Caki2 (cell line): ENCODE results near the gene LRRC39. TPM values are rescaled to one million over a fixed set of nuclear protein-coding genes. Genes with fewer than 3 reads are reported as not detected.
A peak's percentile ranks its signal among the peaks of the same experiment; 100 is the strongest.
"Not testable (repeated sequence)": the region's sequence is repeated elsewhere in the genome, so short reads cannot be mapped to it uniquely, and the experiment has no call there.

Source experiments
- DNase-seq: peaks from one replicate; pipeline ENCODE4 v3.0.0-alpha.2; 2015; ENCODE audit warnings: low read depth
- in situ Hi-C: cut with HindIII; loops from 2 replicates; pipeline ENCODE4 v1.10.0; 2016; ENCODE audit warnings: low sequenced_read_pairs, low pct_unique_long_range_greater_than_20kb, mixed read lengths
- total RNA-seq: library from RNA; depleted of rRNA; stranded (reverse); fragments of >200 nt; shearing (Covaris generic); gene quantifications from 2 replicates; pipeline ENCODE4 v1.2.3, GENCODE V29; 2014; ENCODE audit warnings: low replicate concordance; rRNA removed

LRRC39 gene
- 0.12 TPM in 1 of 2 replicates, not detected in the other for total RNA-seq

- no peak for DNase-seq
- in situ Hi-C loops = no loop called here
Observed at GRCh38 chr1:100178091-100178490, at the start of gene LRRC39. Gene LRRC39, minus strand, starts transcription at chr1:100178256. Its CDS starts 9,740 bp downstream, at chr1:100168516.

- in situ Hi-C loops = no loop called here
- no peak for DNase-seq
Observed at GRCh38 chr1:100222428-100222827, 44.4 kb upstream of the LRRC39 start.

- in situ Hi-C loops = no loop called here
- no peak for DNase-seq
Observed at GRCh38 chr1:100219883-100220282, 41.8 kb upstream of the LRRC39 start.

GRCh38 chr1:100219457-100219856, 41.4 kb upstream of the LRRC39 start:
- DNase-seq = no peak
- in situ Hi-C loops = no loop called here

DNA sequence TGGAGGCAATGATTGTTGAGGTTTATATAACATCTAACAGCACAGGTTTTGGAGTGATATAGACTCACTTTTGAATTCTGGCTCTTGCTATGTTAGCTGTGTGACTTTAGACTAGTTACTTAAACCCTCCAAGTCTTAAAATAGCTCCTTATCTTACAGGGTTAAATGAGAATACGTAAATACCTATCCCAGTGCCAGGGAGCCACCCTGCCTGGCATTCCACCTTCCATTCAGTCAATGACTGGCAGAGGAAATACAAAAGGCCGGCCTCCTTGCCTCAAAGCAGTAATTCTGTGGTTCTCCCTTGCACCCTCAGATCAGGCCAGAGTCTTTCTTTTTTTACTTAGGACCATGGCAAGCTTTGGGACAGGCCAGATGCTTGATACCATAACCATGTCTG, 39.8 kb upstream of the LRRC39 start:
- in situ Hi-C loops = no loop called here

GRCh38 chr1:100215101-100215500, 37.0 kb upstream of the LRRC39 start:
- in situ Hi-C loops = no loop called here
- DNase-seq = no peak

More for the DNA sequence above, 39.8 kb upstream of the LRRC39 start:
- DNase-seq = no peak

GRCh38 chr1:100213141-100213540, 35.1 kb upstream of the LRRC39 start:
- in situ Hi-C loops = no loop called here
- DNase-seq = no peak

DNA sequence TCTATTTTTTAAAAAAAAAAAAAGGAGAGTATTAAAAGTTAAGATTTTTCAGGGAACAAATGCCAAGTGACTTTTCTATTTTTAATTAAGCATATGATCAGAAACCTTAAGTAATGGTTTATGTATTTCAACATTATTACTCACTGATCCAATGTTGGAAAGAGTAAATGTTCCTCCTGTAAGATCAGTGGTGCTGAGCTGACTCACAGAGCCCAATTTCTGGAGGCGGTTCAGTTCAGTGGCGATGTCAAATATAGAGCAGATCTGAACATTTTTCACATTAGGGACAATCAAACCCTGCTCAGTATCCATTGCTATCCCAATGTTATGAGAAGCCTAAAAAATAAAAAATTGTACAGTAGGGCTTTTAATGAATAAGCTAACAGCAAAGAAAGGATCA, 28.2 kb upstream of the LRRC39 start:
- DNase-seq = no peak
- in situ Hi-C loops = no loop called here

DNA sequence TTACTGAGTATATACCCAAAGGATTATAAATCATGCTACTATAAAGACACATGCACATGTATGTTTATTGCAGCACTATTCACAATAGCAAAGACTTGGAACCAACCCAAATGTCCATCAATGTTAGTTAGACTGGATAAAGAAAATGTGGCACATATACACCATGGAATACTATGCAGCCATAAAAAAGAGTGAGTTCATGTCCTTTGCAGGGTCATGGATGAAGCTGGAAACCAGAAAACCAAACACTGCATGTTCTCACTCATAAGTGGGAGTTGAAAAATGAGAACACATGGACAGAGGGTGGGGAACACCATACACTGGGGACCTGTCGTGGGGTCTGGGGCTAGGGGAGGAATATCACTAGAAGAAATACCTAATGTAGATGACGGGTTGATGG, 27.5 kb upstream of the LRRC39 start:
- DNase-seq, in situ Hi-C loops: not testable (repeated sequence)

DNA sequence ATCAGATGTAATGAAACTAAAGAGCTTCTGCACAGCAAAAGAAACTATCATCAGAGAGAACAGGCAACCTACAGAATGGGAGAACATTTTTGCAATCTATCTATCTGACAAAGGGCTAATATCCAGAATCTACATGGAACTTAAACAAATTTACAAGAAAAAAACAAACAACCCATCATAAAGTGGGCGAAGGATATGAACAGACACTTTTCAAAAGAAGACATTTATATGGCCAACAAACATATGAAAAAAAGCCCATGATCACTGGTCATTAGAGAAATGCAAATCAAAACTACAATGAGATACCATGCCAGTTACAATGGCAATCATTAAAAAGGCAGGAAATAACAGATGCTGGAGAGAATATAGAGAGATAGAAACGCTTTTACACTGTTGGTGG, 27.0 kb upstream of the LRRC39 start:
- in situ Hi-C loops, DNase-seq: not testable (repeated sequence)

DNA sequence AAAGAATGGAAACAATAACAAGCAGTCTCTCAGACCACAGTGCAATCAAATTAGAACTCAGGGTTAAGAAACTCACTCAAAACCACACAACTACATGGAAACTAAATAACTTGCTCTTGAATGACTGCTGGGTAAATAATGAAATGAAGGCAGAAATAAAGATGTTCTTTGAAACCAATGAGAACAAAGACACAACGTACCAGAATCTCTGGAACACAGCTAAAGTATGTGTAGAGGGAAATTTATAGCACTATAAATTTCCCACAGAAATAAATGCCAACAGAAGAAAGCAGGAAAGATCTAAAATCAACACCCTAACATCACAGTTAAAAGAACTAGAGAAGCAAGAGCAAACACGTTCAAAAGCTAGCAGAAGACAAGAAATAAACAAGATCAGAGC, 24.6 kb upstream of the LRRC39 start:
- in situ Hi-C loops, DNase-seq: not testable (repeated sequence)

- in situ Hi-C loops, DNase-seq: not testable (repeated sequence)
Observed at GRCh38 chr1:100200060-100200459, 22.0 kb upstream of the LRRC39 start.

DNA sequence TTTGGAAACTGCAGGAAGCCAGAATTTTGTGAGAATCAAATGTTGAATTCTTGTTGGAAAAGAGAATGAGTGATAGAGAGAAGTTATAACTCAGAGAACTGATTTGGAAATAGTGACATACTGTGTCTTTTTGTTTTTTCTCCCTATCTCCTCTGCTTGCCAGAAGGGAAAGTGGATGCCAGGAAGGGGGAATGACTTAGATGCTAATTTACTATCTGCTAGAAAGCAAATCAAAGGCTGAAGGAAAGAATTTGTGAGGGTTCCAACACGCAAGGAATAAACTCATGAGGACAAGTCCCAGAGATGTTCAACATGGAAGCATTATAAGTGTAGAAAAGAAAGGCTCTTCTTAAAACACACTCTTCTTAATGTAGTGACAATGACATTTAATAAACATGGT, 20.5 kb upstream of the LRRC39 start:
- no peak for DNase-seq
- in situ Hi-C loops = no loop called here

- peak; percentile 86 for DNase-seq
- in situ Hi-C loops = no loop called here
Observed at GRCh38 chr1:100188617-100189016, 10.6 kb upstream of the LRRC39 start.

GRCh38 chr1:100187912-100188311, 9.9 kb upstream of the LRRC39 start:
- DNase-seq = peak; percentile 2
- in situ Hi-C loops = no loop called here

DNA sequence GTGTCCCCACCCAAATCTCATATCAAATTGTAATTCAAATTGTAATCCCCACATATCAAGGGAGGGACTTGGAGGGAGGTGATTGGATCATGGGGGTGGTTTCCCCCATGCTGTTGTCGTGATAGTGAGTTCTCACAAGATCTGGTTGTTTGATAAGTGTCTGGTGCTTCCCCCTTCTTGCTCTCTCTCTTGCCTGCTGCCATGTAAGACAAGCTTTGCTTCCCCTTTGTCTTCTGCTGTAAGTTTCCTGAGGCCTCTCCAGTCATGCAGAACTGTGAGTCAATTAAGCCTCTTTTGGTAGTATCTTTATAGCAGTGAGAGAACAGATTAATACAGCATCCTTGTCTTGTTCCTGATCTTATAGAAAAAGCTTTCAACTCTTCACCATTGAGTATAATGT, 6.5 kb upstream of the LRRC39 start:
- peak; percentile 28 for DNase-seq

DNA sequence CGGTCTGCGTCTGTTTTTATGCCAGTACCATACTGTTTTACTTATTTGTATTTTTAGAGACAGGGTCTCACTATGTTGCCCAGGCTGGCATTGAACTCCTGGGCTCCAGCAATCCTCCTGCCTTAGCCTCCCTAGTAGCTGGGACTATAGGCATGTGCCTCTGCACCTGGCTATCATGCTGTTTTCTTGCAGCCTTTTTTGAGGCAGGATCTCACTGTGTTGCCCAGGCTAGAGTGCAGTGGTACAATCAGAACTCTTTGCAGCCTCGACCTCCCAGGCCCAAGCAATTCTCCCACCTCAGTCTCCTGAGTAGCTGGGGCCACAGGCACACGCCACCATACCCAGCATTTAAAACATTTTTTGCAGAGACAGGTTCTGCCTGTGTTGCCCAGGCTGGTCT, 5.3 kb upstream of the LRRC39 start:
- in situ Hi-C loops = no loop called here
- DNase-seq = no peak

More for the DNA sequence above, 6.5 kb upstream of the LRRC39 start:
- in situ Hi-C loops = no loop called here

DNA sequence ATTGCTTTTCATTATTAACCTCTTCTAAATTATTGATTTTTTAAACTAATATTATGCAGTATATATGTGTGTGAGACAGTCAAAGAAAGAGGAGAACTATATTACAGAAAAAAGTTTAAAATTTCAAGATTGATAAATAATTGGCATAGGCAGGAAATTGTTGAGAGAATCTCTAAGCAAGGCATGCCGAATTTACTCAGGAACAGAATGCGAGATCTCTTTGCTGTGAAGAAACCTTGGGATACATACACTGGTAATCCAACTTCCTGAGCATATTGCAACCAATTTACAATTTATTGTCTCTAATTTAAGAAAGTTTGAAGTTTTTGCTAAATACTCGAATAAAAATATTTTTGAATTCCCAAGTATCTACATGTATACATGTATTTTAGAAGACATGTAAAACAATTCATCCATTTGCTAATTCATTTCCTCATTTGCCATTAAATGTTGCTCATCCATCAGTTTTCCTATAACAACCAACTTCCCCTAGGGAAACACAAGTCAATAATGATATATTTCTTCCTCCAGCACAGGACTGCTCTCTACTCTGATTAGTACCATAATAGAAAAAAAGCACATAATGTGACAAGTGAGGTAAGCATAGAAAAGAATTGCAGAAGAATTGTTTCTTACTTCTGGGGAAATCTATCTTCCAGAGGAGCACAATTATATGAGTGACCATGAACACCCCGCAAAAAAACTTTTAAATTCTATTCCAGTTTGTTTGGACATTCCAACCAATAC, 588 bp downstream of the LRRC39 start:
- DNase-seq = no peak
- in situ Hi-C loops = no loop called here

- DNase-seq = no peak
- in situ Hi-C loops = no loop called here
Observed at GRCh38 chr1:100168051-100168450, 10.0 kb downstream of the LRRC39 start.

- DNase-seq = no peak
- in situ Hi-C loops = no loop called here
Observed at GRCh38 chr1:100164702-100165101, 13.4 kb downstream of the LRRC39 start.
